GM19025 (cell line): Measurements from ENCODE around the gene PHTF1.
"Not testable (repeated sequence)": the region's sequence is repeated elsewhere in the genome, so short reads cannot be mapped to it uniquely, and the experiment has no call there.

Source experiments
- ATAC-seq: cut with Tn5 transposase; IDR thresholded peaks from one replicate; pipeline ENCODE4 v1.9.1; 2021; ENCODE audit warnings: mild to moderate bottlenecking, low read depth, moderate library complexity; ENCODE audit not compliant: unreplicated experiment

Gene PHTF1

DNA sequence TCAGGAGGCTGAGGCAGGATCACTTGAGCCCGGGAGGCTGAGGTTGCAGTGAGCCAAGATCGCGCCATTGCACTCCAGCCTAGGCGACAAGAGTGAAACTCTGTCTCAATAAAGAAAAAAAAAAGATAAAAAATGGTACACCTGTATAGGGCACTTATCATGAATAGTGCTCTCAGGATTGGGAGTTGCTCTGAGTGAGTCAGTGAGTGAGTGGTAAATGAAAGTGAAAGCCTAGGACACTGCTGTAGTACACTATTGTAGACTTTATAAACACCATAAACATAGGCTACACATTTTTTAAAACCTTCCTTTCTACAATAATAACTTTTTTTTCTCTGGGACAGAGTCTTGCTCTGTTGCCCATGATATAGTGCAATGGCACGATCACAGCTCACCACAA is 16.8 kb downstream of the PHTF1 start:
- ATAC-seq: no peak

DNA sequence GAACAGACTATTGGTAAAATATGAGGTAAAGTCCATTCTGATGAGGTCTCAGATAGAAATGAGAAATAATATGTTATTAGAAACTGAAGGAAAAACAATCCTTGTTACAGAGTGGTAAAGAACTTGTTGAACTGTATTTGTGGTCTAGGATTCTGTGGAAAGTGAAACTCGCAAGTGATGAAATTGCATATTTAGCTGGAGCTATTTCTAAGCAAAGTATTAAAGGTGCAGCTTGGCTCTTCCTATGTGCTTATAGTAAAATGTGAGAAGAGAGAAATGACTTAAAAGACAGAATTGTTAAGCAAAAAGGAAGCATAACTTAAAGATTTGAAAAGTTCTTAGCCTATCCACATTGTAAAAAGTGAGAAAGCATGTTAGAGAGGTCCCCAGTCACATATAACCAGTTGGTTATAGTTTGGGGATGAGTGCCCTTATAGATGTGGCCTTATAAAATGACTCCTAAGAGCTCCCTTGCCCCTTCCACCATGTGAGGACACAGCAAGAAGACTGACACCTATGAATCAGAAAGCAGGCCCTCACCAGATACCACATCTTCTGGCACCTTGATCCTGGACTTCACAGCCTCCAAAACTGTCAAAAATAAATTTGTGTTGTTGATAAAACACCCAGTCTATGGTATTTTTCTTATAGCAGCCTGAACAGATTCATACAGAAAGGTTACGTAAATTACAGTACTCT is 24.8 kb downstream of the PHTF1 start:
- ATAC-seq: no peak

- ATAC-seq: no peak
These were observed 26.5 kb downstream of the PHTF1 start for GRCh38 chr1:113732802-113733201.

GRCh38 chr1:113721010-113721409 is 38.3 kb downstream of the PHTF1 start:
- ATAC-seq: no peak

- ATAC-seq: not testable (repeated sequence)
These were observed 40.7 kb downstream of the PHTF1 start for GRCh38 chr1:113718621-113719020.

GRCh38 chr1:113717506-113717905 is 41.8 kb downstream of the PHTF1 start:
- ATAC-seq: not testable (repeated sequence)

GRCh38 chr1:113714606-113715269 is 44.5 kb downstream of the PHTF1 start:
- no peak for ATAC-seq

DNA sequence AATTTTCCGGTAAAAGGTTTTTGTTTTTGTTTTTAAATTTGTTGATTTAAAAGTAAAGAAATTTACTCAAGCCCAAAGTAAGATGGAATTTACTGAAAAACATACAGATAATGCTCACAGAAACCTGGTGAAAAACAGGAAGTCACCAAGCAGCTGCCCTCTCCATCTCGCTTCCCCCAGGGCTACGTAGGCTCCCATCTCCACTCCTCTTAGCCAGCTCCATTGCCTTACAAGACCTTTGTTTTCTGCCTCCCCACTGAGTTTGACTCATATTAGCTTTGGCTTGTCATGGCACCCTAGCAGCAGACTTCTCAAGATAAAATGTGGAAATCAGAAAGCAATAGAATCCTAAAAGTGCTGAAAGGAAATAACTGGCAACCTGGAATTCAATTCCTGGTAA is 57.9 kb downstream of the PHTF1 start:
- ATAC-seq: no peak

DNA sequence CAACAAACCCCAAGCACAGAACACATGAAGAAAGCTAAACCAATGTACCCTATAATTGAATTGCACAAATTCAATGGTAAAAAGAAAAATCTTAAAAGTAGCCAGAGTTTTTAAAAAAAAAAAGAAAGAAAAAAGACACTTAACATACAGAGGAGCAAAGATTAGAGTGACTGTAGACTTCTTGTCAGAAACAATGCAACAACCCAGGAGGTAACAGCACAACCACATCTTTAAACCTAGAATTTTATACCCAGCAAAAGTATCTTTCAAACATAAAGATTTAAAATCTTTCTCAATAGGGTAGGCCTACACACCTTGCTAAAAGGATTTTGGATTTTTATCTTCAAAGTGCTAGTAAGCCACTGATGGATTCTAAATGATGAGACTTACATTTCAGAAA is 64.4 kb downstream of the PHTF1 start:
- ATAC-seq: no peak

- ATAC-seq: no peak
These were observed 66.4 kb downstream of the PHTF1 start for GRCh38 chr1:113692824-113693431.

DNA sequence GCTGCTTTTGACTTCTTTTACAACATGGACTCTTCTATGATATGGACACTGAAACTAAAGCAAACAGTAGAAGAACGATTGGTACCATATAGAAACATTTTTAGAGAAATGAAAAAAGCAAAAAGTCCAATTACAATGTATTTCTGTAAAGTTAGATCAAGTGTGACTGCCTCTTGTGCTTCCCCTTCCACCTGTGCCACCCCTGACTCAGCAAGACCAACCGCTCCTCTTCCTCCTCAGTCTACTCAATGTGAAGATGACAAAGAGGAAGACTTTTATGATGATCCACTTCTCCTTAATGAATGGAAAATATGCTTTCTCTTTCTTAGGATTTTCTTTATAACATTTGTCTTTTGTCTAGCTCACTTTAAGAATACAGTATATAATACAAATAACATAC is 66.9 kb downstream of the PHTF1 start:
- no peak for ATAC-seq

- no peak for ATAC-seq
These were observed 68.1 kb downstream of the PHTF1 start for GRCh38 chr1:113691184-113691583.

DNA sequence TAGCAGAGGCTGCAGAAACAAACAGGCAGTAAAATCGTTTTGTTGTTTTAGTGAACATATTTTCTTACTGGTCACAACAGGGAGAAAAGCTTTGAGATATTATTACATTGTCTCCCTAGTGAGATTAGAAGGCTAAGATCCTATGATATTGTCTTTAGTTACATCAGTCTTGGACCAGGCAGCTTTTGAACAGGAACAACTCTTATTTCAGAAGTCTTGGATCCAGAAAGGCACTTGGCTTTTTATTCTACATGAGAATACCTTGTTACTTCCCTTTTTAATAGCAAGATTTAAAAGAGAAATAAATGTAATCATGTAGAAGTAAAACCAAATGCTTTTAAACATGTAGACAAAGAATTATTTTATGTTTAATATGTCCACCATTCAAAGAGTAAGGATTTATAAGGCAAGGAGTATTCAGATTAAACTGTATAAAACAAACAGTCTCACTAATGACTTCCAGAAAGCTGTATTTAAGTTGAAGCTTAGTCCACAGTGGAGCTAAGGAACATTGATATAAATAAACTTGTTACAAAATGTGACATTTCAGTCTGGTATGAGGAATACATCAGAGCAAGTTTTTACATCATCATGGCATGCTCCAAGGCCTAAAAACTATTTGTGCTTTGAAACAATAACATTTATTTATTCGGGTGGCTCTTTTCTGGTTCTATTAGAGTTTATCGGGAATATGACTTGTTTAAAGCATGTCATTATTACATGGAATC is 72.2 kb downstream of the PHTF1 start:
- no peak for ATAC-seq

DNA sequence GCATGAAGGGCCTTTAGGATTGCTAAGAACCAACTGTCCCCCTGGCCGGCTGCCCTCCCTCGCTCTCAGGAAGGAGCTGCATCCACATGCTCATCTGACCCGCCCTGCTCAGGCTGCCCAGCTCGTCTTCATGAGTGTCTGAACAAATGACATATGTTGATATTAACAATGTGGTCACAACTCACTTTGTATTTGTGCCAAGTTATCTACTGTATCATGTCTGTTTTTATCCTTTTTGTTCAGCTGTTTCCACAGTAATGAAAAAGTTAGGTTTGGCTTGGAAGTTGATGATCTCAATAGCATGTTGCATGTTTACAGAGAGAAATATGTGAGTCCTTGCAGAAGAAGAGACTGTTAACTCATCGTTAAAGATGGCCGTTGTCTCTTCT is 75.1 kb downstream of the PHTF1 start:
- no peak for ATAC-seq

DNA sequence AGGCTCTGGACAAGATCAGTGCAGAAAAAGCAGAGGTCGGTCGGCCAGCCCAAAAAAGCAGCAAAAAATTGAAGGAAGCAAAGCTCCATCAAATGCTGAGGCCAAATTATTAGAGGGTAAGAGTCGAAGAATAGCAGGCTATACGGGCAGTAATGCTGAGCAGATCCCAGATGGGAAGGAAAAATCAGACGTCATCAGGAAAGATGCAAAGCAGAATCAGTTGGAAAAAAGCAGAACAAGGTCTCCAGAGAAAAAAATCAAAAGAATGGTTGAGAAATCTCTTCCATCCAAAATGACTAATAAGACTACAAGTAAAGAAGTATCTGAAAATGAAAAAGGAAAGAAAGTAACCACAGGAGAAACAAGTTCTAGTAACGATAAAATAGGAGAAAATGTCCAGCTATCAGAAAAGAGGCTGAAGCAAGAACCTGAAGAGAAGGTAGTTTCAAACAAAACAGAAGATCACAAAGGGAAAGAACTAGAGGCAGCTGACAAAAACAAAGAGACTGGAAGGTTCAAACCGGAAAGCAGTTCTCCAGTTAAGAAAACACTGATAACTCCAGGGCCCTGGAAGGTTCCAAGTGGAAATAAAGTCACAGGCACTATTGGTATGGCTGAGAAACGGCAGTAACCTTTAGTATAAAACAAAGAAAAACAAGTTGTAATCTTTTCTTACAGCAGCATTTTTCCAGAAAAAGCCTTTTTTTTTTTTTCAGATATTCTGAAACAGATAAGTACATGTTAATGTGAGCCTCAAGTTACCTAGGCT is 75.7 kb downstream of the PHTF1 start:
- no peak for ATAC-seq

- no peak for ATAC-seq
These were observed 77.5 kb downstream of the PHTF1 start for GRCh38 chr1:113681596-113682337.

DNA sequence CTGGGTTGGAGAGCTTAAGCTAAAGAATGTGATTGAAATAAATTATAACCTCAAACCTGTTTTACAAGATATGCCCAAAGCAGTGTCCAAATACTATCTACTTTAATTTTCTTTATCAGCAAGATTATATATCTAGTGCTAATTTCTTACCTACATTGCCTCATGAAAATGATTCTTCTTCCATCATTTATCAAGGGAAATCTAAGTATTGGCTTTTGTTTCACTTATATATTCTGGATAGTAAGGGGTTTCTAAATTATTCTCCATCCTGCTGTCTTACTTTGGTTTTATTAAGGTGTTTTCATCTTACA is 81.2 kb downstream of the PHTF1 start:
- no peak for ATAC-seq

GRCh38 chr1:113677250-113678158 is 81.8 kb downstream of the PHTF1 start:
- no peak for ATAC-seq

DNA sequence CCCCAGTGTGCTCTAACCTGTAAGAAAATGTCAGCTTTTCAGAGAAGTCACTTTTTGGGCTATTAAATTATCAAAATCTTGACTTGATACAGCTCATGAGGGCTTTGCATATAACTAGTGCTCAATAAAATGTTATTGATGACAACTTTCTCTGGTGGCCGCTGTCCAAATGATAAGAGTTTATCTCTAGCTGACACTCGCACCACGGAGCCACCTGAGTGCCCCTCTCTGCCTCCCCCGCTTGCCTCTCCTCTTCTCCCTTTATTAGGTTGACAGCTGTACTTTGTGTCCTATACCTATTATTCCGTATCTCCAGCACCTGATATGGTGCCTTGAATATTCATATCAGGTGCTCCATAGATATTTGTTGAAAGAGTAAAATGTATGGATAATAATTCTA is 82.8 kb downstream of the PHTF1 start:
- no peak for ATAC-seq
